B cell (primary cell): ENCODE data around the gene PDCD2L. TPM values are rescaled to one million over a fixed set of nuclear protein-coding genes. Genes with fewer than 3 reads are reported as not detected.

ENCODE experiments used
- ATAC-seq: fragments of 200-7000 bp; cut with Tn5 transposase; one replicate; pipeline ENCODE4 v1.10.0; 2021; ENCODE audit warnings: low read depth, mild to moderate bottlenecking, moderate number of reproducible peaks, moderate library complexity
- CTCF ChIA-PET: fragments of 350-600 bp; sonication (Branson Sonifier 250); formaldehyde crosslinking; loops from one replicate; lab custom pipeline; 2021; ENCODE audit warnings: antibody characterized with exemption, inconsistent platforms; lab: Charles Lee
- POLR2A ChIA-PET: fragments of 350-600 bp; sonication (Branson Sonifier 250); formaldehyde crosslinking; loops from one replicate; lab custom pipeline; 2021; ENCODE audit warnings: antibody characterized with exemption; lab: Charles Lee
- DNase-seq: peaks from one replicate; pipeline ENCODE4 v3.0.0; 2013
- H2AFZ ChIP-seq: 2 replicates; pipeline ENCODE4 v1.6.1; 2012; ENCODE audit warnings: mild to moderate bottlenecking, low read depth, low read length; ENCODE audit not compliant: insufficient read depth, poor library complexity, severe bottlenecking
- H3K27ac ChIP-seq, 2 donors: 1 replicate in 1 of 2; 2 replicates in 1 of 2; pipeline ENCODE4 v1.5.1; 2012 to 2013; ENCODE audit warnings: low read length in 2 of 2, mild to moderate bottlenecking in 2 of 2, moderate library complexity in 1 of 2
- H3K27me3 ChIP-seq, 4 experiments: fragments of 200-600 bp in 1 of 4; sonication (generic) in 1 of 4; replicated peaks in 1 of 4; 1 replicate in 2 of 4; 2 replicates in 2 of 4; pipeline versions ENCODE4 v1.6.1 to v1.7.0; 2013 to 2016; ENCODE audit warnings: low read length in 3 of 4, mild to moderate bottlenecking in 2 of 4, mixed read lengths in 1 of 4, moderate library complexity in 1 of 4; ENCODE audit not compliant: insufficient read depth in 4 of 4, control insufficient read depth in 3 of 4; ENCODE audit errors: control extremely low read depth in 1 of 4
- H3K36me3 ChIP-seq, 2 experiments: replicated peaks in 1 of 2; 1 replicate in 1 of 2; 2 replicates in 1 of 2; pipeline versions ENCODE4 v1.6.1 to v1.7.1; 2013; ENCODE audit warnings: low read length in 1 of 2; ENCODE audit not compliant: insufficient read depth in 2 of 2, control insufficient read depth in 1 of 2; ENCODE audit errors: control extremely low read depth in 1 of 2, extremely low read depth in 1 of 2
- H3K4me1 ChIP-seq, 2 donors: fragments of 200-600 bp in 1 of 2; sonication (generic) in 1 of 2; 1 replicate in 1 of 2; 2 replicates in 1 of 2; pipeline versions ENCODE4 v1.5.1 to v1.6.1; 2013 to 2017; ENCODE audit warnings: low read length in 2 of 2; ENCODE audit not compliant: control insufficient read depth in 2 of 2, insufficient read depth in 2 of 2
- H3K4me2 ChIP-seq: replicated peaks from 2 replicates; pipeline ENCODE3; 2012; ENCODE audit warnings: mild to moderate bottlenecking, low read depth, low read length; ENCODE audit not compliant: poor library complexity, severe bottlenecking
- H3K4me3 ChIP-seq, 5 experiments: fragments of 200-600 bp in 1 of 5; sonication (generic) in 1 of 5; 1 replicate in 3 of 5; 2 replicates in 2 of 5; pipeline versions ENCODE4 v1.5.1 to v1.7.0; 2011 to 2016; ENCODE audit warnings: low read length in 4 of 5, mild to moderate bottlenecking in 4 of 5, low read depth in 2 of 5, control low read depth in 1 of 5, moderate library complexity in 1 of 5; ENCODE audit not compliant: insufficient read depth in 1 of 5; ENCODE audit errors: control extremely low read depth in 1 of 5, extremely low read depth in 1 of 5
- H3K79me2 ChIP-seq: fragments of 200-600 bp; sonication (generic); one replicate; pipeline ENCODE4 v1.6.0; 2016; ENCODE audit warnings: low read length; ENCODE audit not compliant: control insufficient read depth, insufficient read depth
- H3K9ac ChIP-seq: fragments of 200-600 bp; sonication (generic); 2 replicates; pipeline ENCODE4 v1.6.1; 2017; ENCODE audit warnings: mild to moderate bottlenecking, low read length, moderate library complexity
- H3K9me3 ChIP-seq, 3 donors: one replicate each; pipeline versions ENCODE4 v1.6.1 to v1.7.1; 2013; ENCODE audit warnings: low read length in 2 of 3; ENCODE audit not compliant: control insufficient read depth in 2 of 3, insufficient read depth in 1 of 3; ENCODE audit errors: control extremely low read depth in 1 of 3
- H4K20me1 ChIP-seq: 2 replicates; pipeline ENCODE4 v1.6.0; 2012; ENCODE audit warnings: mild to moderate bottlenecking, low read length; ENCODE audit not compliant: insufficient read depth, control insufficient read depth, poor library complexity, severe bottlenecking
- H3K27ac Mint-ChIP-seq: one replicate; pipeline ENCODE4 v1.8.0; 2021; ENCODE audit warnings: mixed read lengths
- H3K27me3 Mint-ChIP-seq: one replicate; pipeline ENCODE4 v1.8.0; 2021; ENCODE audit warnings: mixed read lengths
- H3K4me1 Mint-ChIP-seq: one replicate; pipeline ENCODE4 v1.8.0; 2021; ENCODE audit warnings: mixed read lengths
- H3K4me3 Mint-ChIP-seq: one replicate; pipeline ENCODE4 v1.8.0; 2021; ENCODE audit warnings: mixed read lengths
- H3K9me3 Mint-ChIP-seq: one replicate; pipeline ENCODE4 v1.8.0; 2022; ENCODE audit warnings: mixed read lengths; ENCODE audit not compliant: insufficient read depth
- CTCF ChIP-seq: fragments of 200-600 bp; IDR thresholded peaks from one replicate; pipeline ENCODE4 v1.8.0; 2022; ENCODE audit warnings: antibody characterized with exemption, mild to moderate bottlenecking
- EZH2 ChIP-seq: IDR thresholded peaks from 2 replicates; pipeline ENCODE4 v1.6.1; 2012; ENCODE audit warnings: borderline replicate concordance, low read depth, mild to moderate bottlenecking, moderate library complexity, low read length; ENCODE audit not compliant: insufficient read depth, poor library complexity, severe bottlenecking
- WGBS: methylation state at CpG from one replicate; pipeline ENCODE4 v1.1.5; 2013; ENCODE audit warnings: missing lambda C conversion rate; ENCODE audit not compliant: insufficient coverage; 5-methylcytosine and 5-hydroxymethylcytosine counted together
- intact Hi-C: fragments of 100-400 bp; cut with micrococcal nuclease; formaldehyde crosslinking; loops from one replicate; pipeline ENCODE4 v1.10.0; 2022
- polyA plus RNA-seq: library from polyadenylated mRNA; depleted of rRNA; stranded (reverse); fragments of >200 nt; gene quantifications from 2 replicates; pipeline ENCODE4 v1.2.3, GENCODE V29; 2012
- total RNA-seq, 2 donors: library from RNA; stranded (reverse); fragments of 120-200 nt in 1 of 2; gene quantifications; 1 replicate in 1 of 2; 2 replicates in 1 of 2; pipeline versions ENCODE4 v1.2.3 to v1.2.4, GENCODE V29; 2013 to 2022

Gene PDCD2L
- total and polyA plus RNA-seq, 2 donors (not counting 1 experiment from before 2014, with no cell fraction given): 11.3 to 16.7 TPM

DNA sequence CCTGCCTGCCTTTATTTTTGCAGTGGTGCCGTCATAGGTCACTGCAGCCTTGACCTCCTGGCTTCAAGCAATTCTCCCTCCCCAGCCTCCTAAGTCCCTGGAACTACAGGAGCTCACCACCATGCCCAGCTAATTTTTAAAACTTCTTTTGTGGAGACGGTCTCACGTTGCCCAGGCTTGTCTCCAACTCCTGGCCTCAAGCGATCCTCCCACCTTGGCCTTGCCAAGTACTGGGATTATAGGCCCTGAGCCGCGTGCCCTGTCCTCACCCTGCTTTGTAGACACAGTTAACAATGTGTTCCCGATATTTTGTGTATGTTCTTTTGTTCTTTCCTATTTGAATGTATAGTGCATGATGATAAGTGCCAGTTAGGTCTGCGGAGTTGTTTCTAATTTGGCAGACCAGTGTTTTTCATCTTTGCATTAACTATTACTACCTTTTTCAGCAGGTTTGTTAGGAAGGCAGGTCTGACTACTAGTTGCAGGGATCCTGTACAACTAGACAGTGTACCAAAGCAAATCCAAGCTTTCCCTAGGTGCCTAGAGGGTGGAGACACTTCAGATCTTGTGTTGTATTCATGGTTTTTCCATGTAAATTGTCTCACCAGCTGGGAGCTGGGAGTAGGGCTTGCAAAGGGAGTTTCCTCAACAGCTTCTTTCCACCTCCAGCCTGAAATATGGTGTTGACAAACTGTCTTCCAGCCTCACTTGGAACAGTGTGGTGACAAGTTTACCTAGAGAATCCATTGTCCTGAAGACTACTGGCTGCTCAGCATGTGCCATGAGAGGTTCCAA is 67.9 kb downstream of the PDCD2L start:
- WGBS: 97% methylated on average over 5 of the region's 8 CpGs
- no peak overlapping the region for H3K4me3 ChIP-seq
- intact Hi-C loops: no loop called here
- H3K27me3 Mint-ChIP-seq: no peaks in the 10 kb centered on the region
- H2AFZ ChIP-seq: no peak overlapping the region
- TF ChIP-seq CTCF: no peak
- no peak for TF ChIP-seq EZH2
- H4K20me1 ChIP-seq: no peaks in the 10 kb centered on the region
- H3K36me3 ChIP-seq: peaks cover 4 to 39% of the 10 kb centered on the region in 2 experiments
- H3K27ac Mint-ChIP-seq: no peak overlapping the region
- H3K4me1 Mint-ChIP-seq: no peaks in the 10 kb centered on the region
- H3K79me2 ChIP-seq: no peaks in the 10 kb centered on the region
- CTCF ChIA-PET: interaction anchor here (0.7 to 0.9 kb wide), 2 partner anchors 28 to 240 kb away, joined by 3 read pairs; no protein-coding TSS in a partner anchor
- H3K27me3 ChIP-seq: no peaks in the 10 kb centered on the region
- no peaks in the 10 kb centered on the region for H3K9me3 ChIP-seq
- no peaks in the 10 kb centered on the region for H3K4me1 ChIP-seq
- no peak for DNase-seq
- no peak overlapping the region for H3K27ac ChIP-seq
- H3K9ac ChIP-seq: no peak overlapping the region
- H3K4me3 Mint-ChIP-seq: no peak overlapping the region
- no peak for ATAC-seq
- POLR2A ChIA-PET: no interaction called here
- H3K9me3 Mint-ChIP-seq: no peaks in the 10 kb centered on the region
- no peak overlapping the region for H3K4me2 ChIP-seq

GRCh38 chr19:34474233-34474989 is 70.2 kb downstream of the PDCD2L start:
- Histone ChIP-seq H2AFZ (no peak overlapping the region), H3K36me3 (peaks cover 4 to 19% of the 10 kb centered on the region in 2 experiments), H3K9me3 (no peaks in the 10 kb centered on the region), H3K4me2 (no peak overlapping the region), H3K79me2 (no peaks in the 10 kb centered on the region), H3K27me3 (no peaks in the 10 kb centered on the region), H3K4me3 (no peak overlapping the region), H3K4me1 (no peaks in the 10 kb centered on the region), H4K20me1 (no peaks in the 10 kb centered on the region), H3K9ac (no peak overlapping the region), H3K27ac (no peak overlapping the region)
- no peaks in the 10 kb centered on the region for H3K9me3 Mint-ChIP-seq
- ChIA-PET CTCF (no interaction called here), POLR2A (no interaction called here)
- H3K27ac Mint-ChIP-seq: no peak overlapping the region
- H3K4me3 Mint-ChIP-seq: no peak overlapping the region
- WGBS: 80% methylated on average over 1 of the region's 4 CpGs
- H3K27me3 Mint-ChIP-seq: peaks cover 6% of the 10 kb centered on the region
- intact Hi-C loops: no loop called here
- no peak for DNase-seq
- TF ChIP-seq EZH2 (no peak), CTCF (no peak)
- no peak for ATAC-seq
- H3K4me1 Mint-ChIP-seq: no peaks in the 10 kb centered on the region
